Transverse colon (tissue), 3 donors: ENCODE measurements around the gene CNOT3.

Source experiments
- CTCF ChIP-seq, 5 experiments: fragments of 200-600 bp in 3 of 5; fragments of 450-650 bp in 2 of 5; sonication (generic) in 3 of 5; IDR thresholded peaks; 1 replicate in 2 of 5; 2 replicates in 3 of 5; pipeline ENCODE4 v1.5.1; 2016 to 2017; ENCODE audit warnings: antibody characterized with exemption in 5 of 5, inconsistent platforms in 3 of 5, mild to moderate bottlenecking in 2 of 5, moderate library complexity in 1 of 5
- EP300 ChIP-seq: sonication (generic); formaldehyde crosslinking; IDR thresholded peaks from one replicate; pipeline ENCODE4 v1.6.1; 2017; ENCODE audit warnings: antibody characterized with exemption, low read depth

DNA sequence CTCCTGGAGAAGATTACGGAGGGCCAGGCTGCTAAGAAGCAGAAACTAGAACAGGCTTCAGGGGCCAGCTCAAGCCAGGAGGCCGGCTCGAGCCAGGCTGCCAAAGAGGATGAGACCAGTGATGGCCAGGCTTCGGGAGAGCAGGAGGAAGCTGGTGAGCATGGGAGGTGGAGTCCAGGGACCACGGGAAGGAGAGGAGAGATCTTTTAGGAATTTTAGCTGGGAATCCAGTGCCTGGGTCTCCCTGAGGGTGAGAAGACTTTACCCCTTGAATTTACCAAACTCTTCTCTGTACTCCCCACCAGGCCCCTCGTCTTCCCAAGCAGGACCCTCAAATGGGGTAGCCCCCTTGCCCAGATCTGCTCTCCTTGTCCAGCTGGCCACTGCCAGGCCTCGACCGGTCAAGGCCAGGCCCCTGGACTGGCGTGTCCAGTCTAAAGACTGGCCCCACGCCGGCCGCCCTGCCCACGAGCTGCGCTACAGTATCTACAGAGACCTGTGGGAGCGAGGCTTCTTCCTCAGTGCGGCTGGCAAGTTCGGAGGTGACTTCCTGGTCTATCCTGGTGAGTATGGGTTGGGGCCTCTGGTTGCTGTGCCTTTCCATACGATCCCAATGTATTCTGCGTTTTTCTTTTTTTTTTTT is 54.4 kb downstream of the CNOT3 start:
- no peak for TF ChIP-seq CTCF (IDR thresholded peaks at IDR 0.05)
- no peak for TF ChIP-seq EP300
